Esophagus muscularis mucosa (tissue), 4 donors: Measurements from ENCODE around the gene PLIN1. TPM values are rescaled to one million over a fixed set of nuclear protein-coding genes. Genes with fewer than 3 reads are reported as not detected.

Experiments
- DNase-seq: peaks from one replicate; pipeline ENCODE4 v3.0.0-alpha.2; 2017; ENCODE audit errors: extremely low spot score
- H3K27ac ChIP-seq, 4 donors: fragments of 200-600 bp; sonication (generic); replicated peaks in 1 of 4; 1 replicate in 3 of 4; 2 replicates in 1 of 4; pipeline ENCODE4 v1.5.1; 2016 to 2019; ENCODE audit warnings: mild to moderate bottlenecking in 1 of 4
- H3K27me3 ChIP-seq, 4 donors: fragments of 200-600 bp; sonication (generic); one replicate each; pipeline versions ENCODE4 v1.5.1 to v1.6.0; 2016 to 2019
- H3K36me3 ChIP-seq, 4 donors: fragments of 200-600 bp; sonication (generic); one replicate each; pipeline ENCODE4 v1.5.1; 2016 to 2019
- H3K4me1 ChIP-seq, 4 donors: fragments of 200-600 bp; sonication (generic); one replicate each; pipeline ENCODE4 v1.5.1; 2016 to 2019
- H3K4me3 ChIP-seq, 4 donors: fragments of 200-600 bp; sonication (generic); 1 replicate in 2 of 4; 2 replicates in 2 of 4; pipeline ENCODE4 v1.5.1; 2016 to 2019; ENCODE audit warnings: mild to moderate bottlenecking in 4 of 4, moderate library complexity in 1 of 4
- H3K9me3 ChIP-seq, 4 donors: fragments of 200-600 bp; sonication (generic); 1 replicate in 3 of 4; 2 replicates in 1 of 4; pipeline ENCODE4 v1.5.1; 2016 to 2019
- CTCF ChIP-seq, 3 experiments: fragments of 200-600 bp in 2 of 3; fragments of 450-650 bp in 1 of 3; sonication (generic) in 2 of 3; IDR thresholded peaks; one replicate each; pipeline ENCODE4 v1.5.1; 2017 to 2019; ENCODE audit warnings: antibody characterized with exemption in 3 of 3, mild to moderate bottlenecking in 2 of 3, moderate library complexity in 1 of 3
- EP300 ChIP-seq: sonication (generic); formaldehyde crosslinking; IDR thresholded peaks from one replicate; pipeline ENCODE4 v1.6.1; 2017; ENCODE audit warnings: antibody characterized with exemption
- POLR2A ChIP-seq: fragments of 450-650 bp; IDR thresholded peaks from one replicate; pipeline ENCODE4 v1.6.1; 2017; ENCODE audit warnings: antibody characterized with exemption, moderate library complexity, mild to moderate bottlenecking, low read depth
- POLR2AphosphoS5 ChIP-seq, 2 donors: sonication (generic); formaldehyde crosslinking; IDR thresholded peaks; one replicate each; pipeline ENCODE4 v1.6.1; 2017; ENCODE audit warnings: antibody characterized with exemption in 2 of 2
- WGBS: methylation state at CpG from one replicate; pipeline ENCODE4 v1.1.5; 2018; 5-methylcytosine and 5-hydroxymethylcytosine counted together
- intact Hi-C: fragments of 100-400 bp; cut with DNase I; formaldehyde crosslinking; loops from one replicate; pipeline ENCODE4 v1.15.1; 2023
- total RNA-seq, 4 donors: library from RNA; depleted of rRNA; stranded (reverse); fragments of >200 nt; gene quantifications; one replicate each; pipeline versions ENCODE4 v1.1.0 to v1.2.1, GENCODE V29; 2016

PLIN1 gene
- total RNA-seq, 4 donors from 2014 or later = 0.99 to 5.8 (median 2.8) TPM

GRCh38 chr15:89640245-89640644, 38.9 kb downstream of the PLIN1 start:
- 96% methylated on average over 5 of the region's 5 CpGs for WGBS

GRCh38 chr15:89633585-89633984, 45.6 kb downstream of the PLIN1 start:
- TF ChIP-seq POLR2AphosphoS5 (IDR thresholded peaks at IDR 0.05) (no peak), CTCF (IDR thresholded peaks at IDR 0.05) (no peak), POLR2A (no peak)
- intact Hi-C loops = no loop called here
- Histone ChIP-seq H3K9me3 (no peaks in the 10 kb centered on the region), H3K36me3 (peaks cover 39 to 56% (median 48%) of the 10 kb centered on the region in 4 donors), H3K27ac (no peak overlapping the region), H3K4me1 (no peaks in the 10 kb centered on the region), H3K27me3 (no peaks in the 10 kb centered on the region), H3K4me3 (no peak overlapping the region)
- WGBS = 94% methylated on average over 23 of the region's 23 CpGs
- no peak for DNase-seq

More at GRCh38 chr15:89640245-89640644, 38.9 kb downstream of the PLIN1 start:
- intact Hi-C loops = loop anchor here (10.0 kb wide), 1 partner anchor 235 kb away; no protein-coding TSS in a partner anchor
- no peaks in the 10 kb centered on the region for H3K4me1 ChIP-seq
- no peaks in the 10 kb centered on the region for H3K9me3 ChIP-seq
- no peak overlapping the region for H3K27ac ChIP-seq
- peaks cover 0 to 49% (median 17%) of the 10 kb centered on the region in 4 donors for H3K36me3 ChIP-seq
- no peak overlapping the region for H3K4me3 ChIP-seq
- H3K27me3 ChIP-seq = no peaks in the 10 kb centered on the region
- TF ChIP-seq CTCF (IDR thresholded peaks at IDR 0.05) (no peak), EP300 (no peak), POLR2AphosphoS5 (IDR thresholded peaks at IDR 0.05) (no peak), POLR2A (no peak)
- DNase-seq = no peak

- WGBS = 100% methylated on average over 10 of the region's 18 CpGs
- Histone ChIP-seq H3K36me3 (peaks cover 45 to 63% (median 54%) of the 10 kb centered on the region in 4 donors), H3K4me1 (no peaks in the 10 kb centered on the region), H3K27me3 (no peaks in the 10 kb centered on the region), H3K27ac (no peak overlapping the region), H3K9me3 (no peaks in the 10 kb centered on the region), H3K4me3 (no peak overlapping the region)
- intact Hi-C loops = no loop called here
- DNase-seq = no peak
- TF ChIP-seq POLR2A (no peak), CTCF (IDR thresholded peaks at IDR 0.05) (no peak), EP300 (no peak), POLR2AphosphoS5 (IDR thresholded peaks at IDR 0.05) (no peak)
Observed at GRCh38 chr15:89632563-89633430, 46.4 kb downstream of the PLIN1 start.

GRCh38 chr15:89631902-89632264, 47.3 kb downstream of the PLIN1 start:
- no peaks in the 10 kb centered on the region for H3K4me1 ChIP-seq
- TF ChIP-seq EP300 (no peak), POLR2A (no peak), CTCF (IDR thresholded peaks at IDR 0.05) (no peak), POLR2AphosphoS5 (IDR thresholded peaks at IDR 0.05) (no peak)
- peaks cover 45 to 72% (median 59%) of the 10 kb centered on the region in 4 donors for H3K36me3 ChIP-seq
- WGBS = 79% methylated on average over 4 of the region's 10 CpGs
- intact Hi-C loops = no loop called here
- H3K9me3 ChIP-seq = no peaks in the 10 kb centered on the region
- no peak overlapping the region for H3K27ac ChIP-seq
- peak; percentile 85 for DNase-seq
- H3K4me3 ChIP-seq = no peak overlapping the region
- H3K27me3 ChIP-seq = no peaks in the 10 kb centered on the region
